Amniotic epithelial cell (primary cell): ENCODE data around the gene NIPAL4.
"Not testable (repeated sequence)": the region's sequence is repeated elsewhere in the genome, so short reads cannot be mapped to it uniquely, and the experiment has no call there.

Source experiments
- DNase-seq: peaks from one replicate; pipeline ENCODE4 v3.0.0-alpha.2; 2010; ENCODE audit warnings: low read depth

Gene NIPAL4

DNA sequence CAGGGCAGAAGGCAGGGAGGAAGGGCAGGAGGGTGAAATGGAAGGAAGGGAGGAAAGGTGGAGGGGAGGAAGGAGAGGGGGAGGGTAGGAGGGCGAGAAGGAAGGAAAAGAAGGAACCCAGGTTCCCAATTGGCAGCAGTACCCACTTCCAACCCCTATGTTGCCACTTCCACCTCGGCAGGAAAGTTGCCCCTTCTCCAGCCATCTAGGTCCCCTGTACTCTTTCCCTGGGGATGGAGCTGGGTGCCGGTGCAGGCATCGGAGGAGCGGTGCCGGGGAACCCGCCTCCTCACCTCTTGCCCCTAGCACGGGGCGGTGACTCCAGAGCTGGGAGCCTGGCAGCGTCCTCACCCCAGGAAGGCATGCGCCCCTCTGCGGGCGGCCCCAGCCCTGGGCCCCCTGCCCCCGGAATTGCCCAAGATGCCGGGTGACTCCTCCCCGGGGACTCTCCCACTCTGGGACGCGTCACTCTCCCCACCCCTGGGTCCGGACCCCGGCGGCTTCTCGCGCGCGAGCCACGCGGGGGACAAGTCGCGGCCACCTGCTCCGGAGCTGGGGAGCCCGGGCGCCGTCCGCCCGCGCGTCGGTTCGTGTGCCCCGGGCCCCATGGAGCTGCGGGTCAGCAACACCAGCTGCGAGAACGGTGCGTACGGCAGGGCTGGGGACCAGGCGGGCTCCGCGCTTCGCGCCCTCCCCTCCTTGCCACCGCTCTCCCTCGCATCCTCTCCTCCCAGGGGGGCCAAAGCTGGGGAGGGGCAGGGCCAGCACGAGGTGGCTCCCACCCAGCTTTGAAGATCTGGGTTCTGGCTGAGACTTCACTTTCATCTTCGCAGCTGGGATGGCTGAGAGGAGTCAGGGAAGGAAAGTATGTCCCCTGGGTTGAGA is at the start of gene NIPAL4:
NIPAL4 (plus strand) TSS at position 499 of the 885 bp plus-strand sequence; CDS start at position 607, 108 bp downstream.
- no peak for DNase-seq

DNA sequence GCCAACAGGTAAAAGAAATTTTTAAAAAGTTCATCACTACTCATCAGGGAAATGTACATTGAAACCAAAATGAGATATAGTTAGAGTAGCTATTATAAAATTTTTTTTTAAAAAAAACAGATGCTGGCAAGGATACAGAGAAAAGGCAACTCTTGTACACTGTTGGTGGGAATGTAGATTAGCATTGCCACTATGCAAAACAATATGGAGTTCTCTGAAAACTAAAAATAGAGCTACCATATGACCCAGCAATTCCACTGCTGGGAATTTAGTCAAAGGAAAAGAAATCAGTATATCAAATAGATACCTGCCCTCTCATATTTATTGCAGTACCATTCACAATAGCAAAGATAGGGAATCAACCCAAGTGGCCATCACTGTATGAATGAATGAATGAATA is 44.2 kb upstream of the NIPAL4 start:
- no peak for DNase-seq

DNA sequence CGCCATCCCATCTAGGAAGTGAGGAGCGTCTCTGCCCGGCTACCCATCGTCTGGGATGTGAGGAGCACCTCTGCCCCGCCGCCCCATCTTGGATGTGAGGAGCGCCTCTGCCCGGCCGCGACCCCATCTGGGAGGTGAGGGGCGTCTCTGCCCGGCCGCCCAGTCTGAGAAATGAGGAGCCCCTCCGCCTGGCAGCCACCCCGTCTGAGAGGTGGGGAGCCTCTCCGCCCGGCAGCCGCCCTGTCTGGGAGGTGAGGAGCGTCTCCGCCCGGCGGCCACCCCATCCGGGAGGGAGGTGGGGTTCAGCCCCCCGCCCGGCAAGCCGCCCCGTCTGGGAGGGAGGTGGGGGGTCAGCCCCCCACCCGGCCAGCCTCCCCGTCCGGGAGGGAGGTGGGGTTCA is 40.5 kb upstream of the NIPAL4 start:
- not testable (repeated sequence) for DNase-seq

DNA sequence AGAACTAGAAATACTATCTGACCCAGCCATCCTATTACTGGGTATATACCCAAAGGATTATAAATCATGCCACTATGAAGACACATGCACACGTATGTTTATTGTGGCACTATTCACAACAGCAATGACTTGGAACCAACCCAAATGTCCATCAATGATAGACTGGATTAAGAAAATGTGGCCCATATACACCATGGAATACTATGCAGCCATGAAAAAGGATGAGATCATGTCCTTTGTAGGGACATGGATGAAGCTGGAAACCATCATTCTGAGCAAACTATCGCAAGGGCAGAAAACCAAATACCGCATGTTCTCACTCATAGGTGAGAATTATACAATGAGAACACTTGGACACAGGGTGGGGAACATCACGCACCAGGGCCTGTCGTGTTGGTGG is 30.1 kb upstream of the NIPAL4 start:
- DNase-seq = not testable (repeated sequence)

DNA sequence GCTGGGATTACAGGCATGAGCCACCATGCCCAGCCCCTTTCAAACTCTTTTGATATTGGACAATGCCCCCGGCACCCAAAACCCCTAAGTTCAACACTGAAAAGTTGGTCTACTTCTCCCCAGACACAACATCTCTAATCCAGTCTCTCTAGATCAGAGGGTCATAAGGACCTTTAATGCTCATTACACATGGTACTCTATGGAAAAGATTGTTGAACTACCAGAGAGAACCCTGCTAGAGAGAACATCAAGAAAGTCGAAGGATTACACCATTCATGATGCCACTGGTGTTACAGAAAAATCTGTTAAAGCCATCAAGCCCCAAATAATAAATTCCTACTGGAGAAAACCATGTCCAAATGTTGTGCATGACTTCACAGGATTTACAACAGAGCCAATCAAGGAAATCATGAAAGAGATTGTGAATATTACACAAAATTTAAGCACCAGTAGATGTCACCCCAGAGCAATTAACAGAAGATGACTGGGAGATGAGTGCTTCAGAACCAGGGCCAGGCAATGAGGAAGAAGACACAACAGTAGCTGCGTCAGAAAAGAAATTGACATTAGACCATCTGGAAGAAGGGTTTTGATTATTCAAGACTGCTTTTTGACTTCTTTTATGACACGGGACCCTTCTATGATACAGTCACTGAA is 28.3 kb upstream of the NIPAL4 start:
- peak; percentile 63 for DNase-seq

DNA sequence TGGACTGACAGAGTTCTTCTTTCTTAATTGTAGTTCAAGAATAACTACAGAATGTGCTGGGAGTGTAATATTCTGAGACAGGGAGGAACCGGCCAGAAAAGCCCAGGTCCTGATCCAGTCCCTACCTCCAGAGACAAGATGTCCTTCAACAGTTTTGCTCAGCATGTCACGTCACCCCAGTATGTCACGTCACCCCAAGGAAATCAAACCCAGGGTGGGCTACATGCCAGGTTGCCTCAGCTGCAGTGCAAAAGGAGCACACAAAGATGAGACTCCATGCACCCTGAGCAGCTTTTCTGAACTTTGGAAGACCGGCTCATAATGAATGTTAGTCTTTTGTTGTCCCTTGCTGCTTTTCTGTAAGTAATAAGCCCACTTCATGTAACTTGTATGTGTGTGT is 25.9 kb upstream of the NIPAL4 start:
- DNase-seq = no peak

DNA sequence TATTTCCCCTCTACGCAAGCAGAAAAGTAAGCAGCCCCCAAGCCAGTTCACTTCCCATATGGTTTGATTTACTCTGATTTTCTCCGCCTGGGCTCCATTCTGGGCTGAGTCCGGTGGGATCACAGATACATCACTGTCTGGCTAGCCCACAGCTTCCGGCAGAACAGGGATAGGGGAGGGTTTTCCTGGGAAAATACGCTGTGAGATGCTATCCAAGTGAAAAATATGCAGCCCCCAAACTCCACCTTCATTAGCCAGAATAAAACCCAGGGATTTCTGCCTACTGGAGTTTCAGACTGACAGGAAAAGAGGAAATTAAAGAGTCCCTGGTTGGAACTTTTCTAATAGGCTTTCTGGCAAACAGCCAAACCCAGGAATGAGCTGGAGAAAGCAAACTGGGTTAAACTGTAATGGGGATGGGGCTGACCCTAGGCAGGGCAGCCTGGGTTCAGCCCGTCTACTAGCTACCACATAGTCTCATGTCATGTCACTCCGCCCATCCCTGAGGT is 16.9 kb upstream of the NIPAL4 start:
- DNase-seq = no peak

- DNase-seq = no peak
Observed at GRCh38 chr5:157444224-157444623, 15.8 kb upstream of the NIPAL4 start.

GRCh38 chr5:157445745-157446411 is 14.1 kb upstream of the NIPAL4 start:
- no peak for DNase-seq

- peak; percentile 26 for DNase-seq
Observed at GRCh38 chr5:157446412-157446935, 13.5 kb upstream of the NIPAL4 start.

- no peak for DNase-seq
Observed at GRCh38 chr5:157447201-157447637, 12.8 kb upstream of the NIPAL4 start.

- DNase-seq = no peak
Observed at GRCh38 chr5:157449011-157449723, 10.8 kb upstream of the NIPAL4 start.

DNA sequence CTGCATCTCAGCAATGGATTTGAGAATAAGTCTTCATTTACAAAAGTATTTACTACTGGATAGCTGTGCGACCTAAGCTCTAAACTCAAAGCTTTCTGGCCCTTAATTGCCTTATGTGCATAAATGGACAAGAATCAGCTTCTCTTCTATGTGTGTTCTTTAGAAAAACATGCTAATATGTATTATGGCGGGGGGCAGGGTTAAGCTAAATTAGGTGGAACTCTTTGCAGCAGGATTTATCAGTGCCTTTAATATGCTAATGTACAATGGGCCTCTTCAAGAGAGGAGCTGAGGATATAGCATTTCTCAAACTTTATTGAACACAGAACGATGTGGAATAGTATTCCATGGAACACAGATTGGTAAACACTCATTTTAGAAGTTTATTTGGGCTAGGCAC is 10.0 kb upstream of the NIPAL4 start:
- DNase-seq = no peak

- DNase-seq = no peak
Observed at GRCh38 chr5:157451806-157452205, 8.2 kb upstream of the NIPAL4 start.

DNA sequence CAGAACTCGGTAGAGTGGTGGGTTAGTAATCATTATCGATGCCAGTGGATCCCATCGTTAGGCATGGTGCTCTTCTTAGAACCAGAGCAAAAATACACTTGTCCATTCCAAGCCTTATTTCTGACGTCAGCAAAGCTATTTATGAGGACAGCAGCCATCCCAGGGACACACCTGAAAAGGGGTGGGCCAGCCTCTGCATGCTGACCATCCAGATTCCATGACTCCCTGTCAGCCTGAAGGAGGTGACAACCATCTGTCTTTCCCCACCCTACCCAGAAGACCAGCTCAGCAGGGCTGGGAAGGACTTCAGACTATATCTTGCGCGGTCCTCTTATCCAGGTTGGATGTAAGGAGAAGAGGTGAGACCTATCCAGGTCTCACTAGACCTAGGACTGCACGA is 5.7 kb upstream of the NIPAL4 start:
- DNase-seq = no peak

GRCh38 chr5:157455057-157455456 is 5.0 kb upstream of the NIPAL4 start:
- DNase-seq = no peak

GRCh38 chr5:157456301-157456700 is 3.7 kb upstream of the NIPAL4 start:
- no peak for DNase-seq

- no peak for DNase-seq
Observed at GRCh38 chr5:157457391-157457790, 2.6 kb upstream of the NIPAL4 start.

GRCh38 chr5:157458835-157459234 is 1.2 kb upstream of the NIPAL4 start:
- no peak for DNase-seq

- no peak for DNase-seq
Observed at GRCh38 chr5:157460921-157461792, 1.1 kb downstream of the NIPAL4 start.

DNA sequence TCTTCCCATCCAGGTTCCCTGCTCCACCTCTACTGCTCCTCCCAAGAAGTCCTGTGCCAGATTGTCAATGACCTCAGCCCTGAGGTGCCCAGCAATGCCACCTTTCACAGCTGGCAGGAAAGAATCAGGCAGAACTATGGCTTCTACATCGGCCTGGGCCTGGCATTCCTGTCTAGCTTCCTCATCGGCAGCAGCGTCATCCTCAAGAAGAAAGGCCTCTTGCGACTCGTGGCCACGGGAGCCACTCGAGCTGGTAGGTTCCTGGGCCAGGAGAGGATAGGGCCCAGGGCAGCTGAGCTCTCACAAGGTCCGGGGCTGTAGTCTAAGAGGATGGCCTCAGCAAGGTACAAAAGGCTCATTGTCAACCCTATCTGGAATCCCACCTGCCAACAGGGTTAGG is 3.1 kb downstream of the NIPAL4 start:
- no peak for DNase-seq
